ENCODE data around the gene CHPF.

CHPF gene

GRCh38 chr2:219551441-219552381, 8.1 kb upstream of the CHPF start:
- no peak for DNase-seq

- DNase-seq: no peak
These were observed 6.0 kb upstream of the CHPF start for GRCh38 chr2:219549619-219550018.

DNA sequence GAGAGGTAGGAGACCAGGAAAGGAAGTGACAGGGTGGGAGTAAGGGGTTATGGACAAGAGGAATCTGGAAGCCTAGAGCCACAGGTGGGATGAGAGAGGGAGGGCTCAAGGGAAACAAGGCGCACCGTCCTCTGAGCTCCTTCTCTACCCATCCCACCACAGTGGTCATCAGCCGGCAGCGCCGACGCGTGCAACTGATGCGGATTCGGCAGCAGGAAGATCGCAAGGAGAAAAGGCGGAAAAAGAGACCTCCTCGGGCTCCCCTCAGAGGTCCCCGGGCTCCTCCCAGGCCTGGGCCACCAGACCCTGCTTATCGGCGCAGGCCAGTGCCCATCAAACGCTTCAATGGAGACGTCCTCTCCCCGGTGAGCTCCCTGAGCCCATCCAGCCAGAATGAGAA, 5.4 kb upstream of the CHPF start:
- DNase-seq: no peak

GRCh38 chr2:219547621-219548020, 4.0 kb upstream of the CHPF start:
- DNase-seq: no peak

DNA sequence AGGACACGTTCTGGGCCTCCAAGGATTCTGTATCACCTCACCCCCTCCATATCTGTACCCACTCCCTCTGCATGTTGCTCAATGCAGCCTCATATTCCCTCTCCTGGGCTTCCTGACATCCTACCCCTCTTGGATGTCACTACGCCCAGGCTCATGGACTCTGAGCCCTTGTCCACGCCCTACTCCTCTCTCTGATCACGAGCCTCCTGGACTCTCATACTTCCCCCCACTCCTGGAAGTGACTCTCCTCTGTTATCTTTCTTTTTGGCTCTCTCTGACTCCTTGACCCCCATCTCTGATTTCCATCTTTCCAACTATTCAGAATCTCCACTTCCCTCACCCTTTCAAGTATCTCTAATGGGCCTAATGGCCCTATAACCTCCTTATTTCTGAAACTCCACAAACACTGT, 2.3 kb upstream of the CHPF start:
- no peak for DNase-seq

DNA sequence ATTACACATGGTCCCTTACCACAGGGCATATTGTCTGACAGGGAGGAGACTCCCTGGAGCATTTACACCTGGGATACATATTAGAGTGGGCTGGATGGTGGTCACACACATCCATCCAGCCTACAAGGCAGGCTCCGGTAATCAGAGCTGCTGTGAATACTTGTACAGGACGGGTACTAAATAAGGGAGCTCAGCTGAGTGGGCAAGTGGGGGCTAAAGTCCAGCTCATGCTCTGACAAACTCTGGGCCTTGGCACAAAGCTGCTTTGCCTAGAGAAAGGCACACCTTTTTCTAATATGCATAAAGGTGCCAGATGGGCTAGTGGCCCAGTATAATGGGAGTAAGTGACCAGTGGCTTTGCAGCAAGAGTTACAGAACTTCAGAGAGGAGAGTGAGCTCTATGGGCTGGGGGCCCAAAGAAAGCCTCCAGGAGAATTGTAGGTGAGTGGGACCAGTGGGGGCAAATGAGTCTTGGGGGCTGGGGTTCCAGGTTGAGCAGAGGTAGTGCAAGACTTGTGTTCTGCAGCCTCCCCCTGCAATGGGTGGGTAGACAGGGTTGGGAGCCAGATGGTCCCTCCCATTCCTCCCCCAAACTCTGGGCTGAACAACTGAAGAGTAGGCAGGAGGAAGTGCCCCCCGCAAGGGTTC, 1.8 kb upstream of the CHPF start:
- DNase-seq: no peak

DNA sequence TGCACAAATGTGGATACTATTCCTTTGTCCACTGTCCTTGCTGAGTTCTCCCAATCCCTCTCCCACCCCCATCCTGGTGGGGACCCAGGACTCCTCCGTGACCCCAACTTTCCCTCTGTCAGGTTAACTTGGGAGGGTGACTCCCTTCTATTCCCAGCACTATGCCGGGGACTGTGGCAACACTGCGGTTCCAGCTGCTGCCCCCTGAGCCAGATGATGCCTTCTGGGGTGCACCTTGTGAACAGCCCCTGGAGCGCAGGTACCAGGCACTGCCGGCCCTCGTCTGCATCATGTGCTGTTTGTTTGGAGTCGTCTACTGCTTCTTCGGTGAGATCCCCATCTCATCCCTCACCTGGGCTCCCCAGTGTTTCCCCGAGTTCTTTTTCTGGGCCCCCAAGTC, 958 bp upstream of the CHPF start:
- no peak for DNase-seq

DNA sequence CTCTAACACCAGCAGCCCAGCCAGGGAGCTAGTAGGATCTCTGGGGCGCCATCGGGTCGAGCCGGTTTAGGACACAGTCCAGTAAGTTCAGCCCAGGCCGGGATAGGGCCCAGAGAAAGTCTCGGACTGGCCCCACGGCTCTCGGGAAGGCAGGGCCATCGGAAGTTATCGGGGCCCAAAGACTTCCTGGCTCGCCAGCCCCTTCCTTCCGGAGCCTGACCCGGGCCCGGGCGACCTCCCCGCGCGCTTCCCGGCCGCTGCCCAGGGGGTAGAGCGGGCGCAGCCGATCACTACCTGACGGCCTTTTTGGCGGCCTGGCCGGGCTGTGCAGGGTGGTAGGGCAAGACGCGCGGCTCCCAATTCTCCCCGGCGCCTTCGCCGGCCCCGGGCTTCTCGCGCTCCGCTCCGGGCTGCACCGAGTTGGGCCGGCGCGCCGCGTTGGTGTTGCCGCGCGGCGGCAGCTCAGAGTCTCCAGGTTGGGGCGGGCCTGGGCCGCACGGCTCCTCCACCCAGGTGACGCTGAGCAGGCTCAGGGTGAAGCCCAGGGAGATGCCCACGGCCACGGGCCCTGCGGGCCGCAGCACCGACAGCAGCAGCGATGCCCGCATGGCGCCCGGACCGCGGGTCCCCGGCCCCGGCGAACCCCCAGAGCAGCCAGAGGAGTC, 546 bp downstream of the CHPF start:
- no peak for DNase-seq

DNA sequence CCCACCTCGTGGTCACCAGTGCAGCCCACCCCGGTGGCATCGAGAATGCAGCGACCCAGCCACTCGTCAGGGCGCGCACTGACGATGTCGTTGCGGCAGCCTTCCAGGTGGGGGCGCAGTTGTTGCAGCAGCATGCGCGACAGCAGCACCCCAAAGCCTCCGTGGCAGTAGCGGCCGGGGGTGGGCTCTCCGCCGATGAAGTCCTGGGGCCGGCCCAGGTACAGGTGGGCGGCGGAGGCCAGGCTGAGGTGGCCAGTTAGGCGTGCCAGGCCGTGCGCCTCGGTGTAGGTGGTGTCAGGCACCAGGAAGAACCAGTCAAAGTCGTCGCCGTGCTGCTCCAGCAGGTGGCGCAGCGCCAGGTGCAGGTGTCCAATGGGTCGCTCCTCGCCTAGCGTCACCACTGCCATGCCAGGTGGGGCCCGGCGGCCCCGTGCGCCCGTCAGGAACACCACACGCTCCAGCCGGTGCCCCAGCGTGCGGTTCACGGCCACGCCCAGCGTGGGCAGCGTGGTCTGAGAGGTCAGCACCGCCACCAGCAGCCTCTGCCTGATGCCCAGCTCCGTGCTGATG, 1.9 kb downstream of the CHPF start:
- peak; percentile 49 for DNase-seq

DNA sequence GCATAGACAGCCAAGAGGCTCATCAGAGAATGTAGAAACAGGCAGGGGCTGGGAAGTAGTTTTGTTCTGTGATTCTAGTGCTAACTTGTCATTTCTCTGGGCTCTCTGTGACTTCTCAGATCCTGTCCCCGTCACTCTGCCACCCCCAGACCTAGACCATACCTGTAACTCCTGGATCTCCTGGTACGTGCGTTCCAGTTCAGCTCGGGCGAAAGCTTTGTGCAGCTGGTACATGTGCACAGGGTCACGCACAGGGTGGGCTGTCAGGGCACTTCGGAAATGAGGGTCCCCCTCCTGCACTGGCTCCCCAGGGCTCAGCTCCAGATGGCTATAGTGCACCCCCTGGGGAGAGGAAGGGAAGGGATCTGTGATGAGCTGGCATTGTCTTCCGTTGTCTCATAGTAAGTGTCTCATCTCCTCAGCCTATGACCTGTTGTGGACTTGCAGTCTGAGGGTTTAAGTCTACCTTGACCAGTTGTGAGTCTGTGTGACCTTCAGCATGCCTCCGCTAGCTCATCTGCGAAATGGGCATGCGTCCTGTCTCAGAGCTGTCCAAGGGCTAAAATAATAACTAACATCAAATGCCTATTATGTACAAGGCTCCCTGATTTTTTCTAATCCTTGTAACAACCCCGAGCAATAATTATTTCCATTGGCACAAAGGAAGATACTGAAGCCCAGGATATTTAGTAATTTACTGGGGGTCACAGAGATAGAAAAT, 2.7 kb downstream of the CHPF start:
- no peak for DNase-seq

DNA sequence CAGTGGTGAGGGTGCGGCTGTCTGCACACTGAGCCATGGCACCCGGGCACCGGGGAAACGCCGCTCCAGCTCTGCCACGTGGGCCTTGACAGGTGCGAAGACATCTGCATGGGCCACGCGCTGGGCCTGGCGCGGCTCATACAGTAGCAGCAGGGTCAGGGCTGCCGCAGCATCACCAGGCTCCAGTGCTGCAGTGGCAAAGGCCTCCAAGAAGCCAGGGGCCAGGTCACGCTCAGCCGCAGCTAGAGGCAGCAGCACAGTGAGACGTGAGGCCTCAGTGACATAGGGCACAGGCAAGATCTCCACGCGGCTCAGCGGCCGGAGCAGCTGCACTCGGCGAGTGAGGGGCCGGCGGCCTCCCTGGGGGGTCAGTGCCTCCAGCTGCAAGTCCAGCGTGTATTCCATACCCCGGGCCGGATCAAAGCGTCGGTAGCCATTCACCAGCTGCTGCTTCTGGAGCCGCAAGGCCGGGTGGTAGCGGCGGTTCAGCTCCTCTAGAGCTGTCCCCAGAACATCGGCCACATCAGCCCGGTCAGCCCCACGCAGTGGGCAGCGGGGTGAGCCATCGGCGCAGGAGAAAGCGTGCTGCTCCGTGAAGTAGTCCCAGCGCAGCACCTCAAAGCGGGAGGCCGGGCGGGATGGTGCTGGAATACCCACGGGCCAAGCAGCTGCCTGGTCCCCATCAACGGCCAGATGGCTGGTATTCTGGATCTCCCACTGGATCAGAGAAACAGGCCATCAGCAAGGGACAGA, 3.5 kb downstream of the CHPF start:
- DNase-seq: no peak

GRCh38 chr2:219538956-219539788, 4.4 kb downstream of the CHPF start:
- DNase-seq: no peak

DNA sequence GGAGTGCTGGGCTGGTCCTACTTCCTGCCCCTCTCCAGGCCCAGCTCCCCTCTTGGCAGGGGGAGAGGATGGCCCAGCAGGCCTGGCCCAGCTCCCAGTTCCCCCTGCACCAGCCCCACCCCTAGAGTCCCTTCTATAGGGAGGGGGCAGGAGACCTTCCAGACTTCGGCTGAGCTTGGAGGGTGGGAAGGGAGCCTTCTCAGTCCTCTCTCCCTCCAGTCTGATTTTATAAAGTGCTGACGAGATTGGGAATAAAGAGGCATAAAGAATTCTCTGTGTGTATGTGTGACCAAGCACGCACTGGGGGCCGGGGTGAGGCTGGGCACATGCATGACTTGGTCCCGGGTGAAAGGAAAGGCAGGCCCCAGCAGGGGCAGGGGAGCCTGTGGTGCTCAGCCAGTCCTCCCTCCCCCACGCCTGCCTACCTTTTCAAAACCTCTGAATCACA, 5.1 kb downstream of the CHPF start:
- DNase-seq: no peak

DNA sequence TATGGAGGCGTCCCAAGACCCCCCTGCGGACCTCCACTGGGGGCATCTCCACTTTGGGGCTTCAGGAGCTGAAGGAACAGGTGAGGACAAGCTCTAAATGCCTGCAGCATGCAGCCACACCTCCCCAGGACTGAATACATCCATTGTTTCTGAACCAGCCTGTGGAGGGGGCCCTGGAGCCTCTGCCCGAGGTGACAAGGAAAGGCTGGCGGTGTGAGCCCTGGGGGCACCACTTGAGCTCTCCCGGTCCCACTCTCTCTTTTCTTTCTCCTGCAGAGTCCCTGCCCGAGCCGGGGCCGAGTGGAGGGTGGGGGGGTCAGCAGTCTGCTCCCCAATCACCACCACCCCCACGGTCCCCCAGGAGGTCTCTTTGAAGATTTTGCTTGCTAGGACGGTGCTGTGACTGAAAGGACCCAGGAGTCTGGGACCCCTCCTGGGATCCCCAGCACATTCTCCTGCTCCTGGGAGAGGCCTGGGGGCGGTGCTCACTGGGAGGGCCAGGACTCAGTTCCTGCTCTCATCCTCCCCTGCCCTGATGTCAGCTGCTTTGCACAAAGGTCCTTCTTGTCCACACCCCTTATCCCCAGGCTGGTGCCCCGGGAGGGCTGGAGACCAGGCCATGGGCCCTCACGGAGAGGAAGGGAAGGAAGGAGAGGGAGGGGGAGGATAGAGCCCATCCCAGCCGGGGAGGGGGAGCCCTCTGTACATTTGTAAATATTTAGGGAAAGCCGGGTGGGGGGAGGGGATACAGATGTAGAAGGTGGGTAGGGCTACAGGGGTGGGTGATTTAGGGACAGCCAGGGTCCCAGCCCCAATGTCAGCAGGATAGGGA, 5.7 kb downstream of the CHPF start:
- DNase-seq: no peak

- no peak for DNase-seq
These were observed 6.6 kb downstream of the CHPF start for GRCh38 chr2:219536967-219537366.

DNA sequence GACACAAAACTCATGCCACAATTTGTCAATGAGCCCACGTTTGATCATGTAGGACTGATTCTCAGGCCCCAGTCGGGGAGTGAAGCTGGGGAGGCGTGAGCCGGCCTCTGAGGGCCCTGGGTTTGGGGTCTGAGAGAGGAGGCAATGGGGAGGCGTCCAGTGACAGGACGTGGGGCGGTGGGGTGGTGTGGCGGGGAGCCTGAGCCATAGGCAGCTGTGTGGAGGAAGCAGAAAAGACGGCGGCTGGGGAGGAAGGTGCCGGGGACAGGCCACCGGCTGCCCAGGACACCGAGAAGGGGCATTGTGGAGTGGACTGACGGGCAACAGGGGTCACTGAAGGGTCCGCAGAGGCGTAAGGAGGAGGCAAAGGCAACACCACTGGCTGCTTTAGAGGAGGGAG, 7.2 kb downstream of the CHPF start:
- no peak for DNase-seq

- no peak for DNase-seq
These were observed 9.5 kb downstream of the CHPF start for GRCh38 chr2:219533930-219534661.

DNA sequence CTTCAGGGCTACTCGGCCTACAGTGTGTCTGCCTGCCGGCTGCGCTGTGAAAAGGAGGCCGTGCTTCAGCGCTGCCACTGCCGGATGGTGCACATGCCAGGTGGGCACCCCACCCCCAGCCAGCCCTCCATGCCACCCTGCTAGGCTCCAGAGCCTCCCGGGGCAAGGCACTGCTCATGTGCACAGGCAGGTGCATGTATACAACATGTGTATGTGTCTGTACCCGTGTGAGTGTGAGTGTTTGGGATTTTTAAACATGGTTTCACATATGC, 11.3 kb downstream of the CHPF start:
- DNase-seq: no peak

DNA sequence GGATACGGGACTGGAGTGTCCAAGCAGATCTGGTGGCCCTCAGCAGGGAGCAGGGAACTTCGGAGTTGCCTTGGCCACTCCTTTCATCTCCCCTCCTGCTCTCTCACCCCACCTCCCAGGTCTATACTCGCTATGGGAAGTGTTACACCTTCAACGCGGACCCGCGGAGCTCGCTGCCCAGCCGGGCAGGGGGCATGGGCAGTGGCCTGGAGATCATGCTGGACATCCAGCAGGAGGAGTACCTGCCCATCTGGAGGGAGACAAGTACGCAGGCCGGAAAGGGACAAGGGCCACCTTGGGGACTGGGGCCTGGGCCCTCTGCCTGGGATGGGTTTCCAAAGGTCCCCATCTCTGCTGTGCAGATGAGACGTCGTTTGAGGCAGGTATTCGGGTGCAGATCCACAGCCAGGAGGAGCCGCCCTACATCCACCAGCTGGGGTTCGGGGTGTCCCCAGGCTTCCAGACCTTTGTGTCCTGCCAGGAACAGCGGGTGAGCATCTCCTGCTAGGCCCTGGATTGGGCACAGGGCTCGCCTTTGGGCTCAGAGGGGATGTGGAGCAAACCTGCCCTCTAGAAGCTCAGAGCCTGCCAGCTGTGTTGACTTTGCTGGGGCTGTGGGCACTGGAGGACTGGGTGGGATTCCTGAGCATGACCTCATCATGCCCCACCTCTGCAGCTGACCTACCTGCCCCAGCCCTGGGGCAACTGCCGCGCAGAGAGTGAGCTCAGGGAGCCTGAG, 11.8 kb downstream of the CHPF start:
- no peak for DNase-seq

All from fibroblast of skin of abdomen (primary cell).